NCI-H1694 treated with DMSO at 0.1 percent for 48 hours (cell line): Measurements from ENCODE around the gene PDE9A.
"Not testable (repeated sequence)": the region's sequence is repeated elsewhere in the genome, so short reads cannot be mapped to it uniquely, and the experiment has no call there.

Experiments used
- DNase-seq: peaks from one replicate; lab custom pipeline; 2025; lab: John Stamatoyannopoulos, UW

The PDE9A gene

GRCh38 chr21:42777757-42778344 lies 124.4 kb downstream of the PDE9A start:
- DNase-seq: no peak

DNA sequence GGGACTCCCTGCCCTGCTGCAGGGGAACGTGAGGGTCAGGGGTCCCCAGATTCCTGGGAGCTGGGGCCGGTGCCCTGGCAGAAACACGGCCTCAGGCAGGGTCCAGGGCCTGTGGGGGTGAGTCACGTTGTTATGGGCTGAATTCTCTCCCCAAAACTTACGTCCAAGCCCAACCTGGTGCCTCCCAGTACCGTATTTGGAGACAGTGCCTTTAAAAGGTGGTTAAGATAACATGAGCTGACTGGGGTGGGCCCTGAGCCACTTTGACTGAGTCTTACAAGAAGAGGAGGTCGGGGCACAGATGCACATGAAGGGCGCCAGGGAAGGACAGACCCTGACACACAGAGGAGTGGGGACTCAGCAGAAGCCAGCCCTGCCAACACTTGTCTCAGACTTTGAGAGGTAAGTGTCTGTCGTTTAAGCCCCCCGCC lies 126.0 kb downstream of the PDE9A start:
- no peak for DNase-seq

- DNase-seq: no peak
These were observed 127.2 kb downstream of the PDE9A start for GRCh38 chr21:42780617-42781016.

GRCh38 chr21:42781150-42781970 lies 127.9 kb downstream of the PDE9A start:
- DNase-seq: no peak

DNA sequence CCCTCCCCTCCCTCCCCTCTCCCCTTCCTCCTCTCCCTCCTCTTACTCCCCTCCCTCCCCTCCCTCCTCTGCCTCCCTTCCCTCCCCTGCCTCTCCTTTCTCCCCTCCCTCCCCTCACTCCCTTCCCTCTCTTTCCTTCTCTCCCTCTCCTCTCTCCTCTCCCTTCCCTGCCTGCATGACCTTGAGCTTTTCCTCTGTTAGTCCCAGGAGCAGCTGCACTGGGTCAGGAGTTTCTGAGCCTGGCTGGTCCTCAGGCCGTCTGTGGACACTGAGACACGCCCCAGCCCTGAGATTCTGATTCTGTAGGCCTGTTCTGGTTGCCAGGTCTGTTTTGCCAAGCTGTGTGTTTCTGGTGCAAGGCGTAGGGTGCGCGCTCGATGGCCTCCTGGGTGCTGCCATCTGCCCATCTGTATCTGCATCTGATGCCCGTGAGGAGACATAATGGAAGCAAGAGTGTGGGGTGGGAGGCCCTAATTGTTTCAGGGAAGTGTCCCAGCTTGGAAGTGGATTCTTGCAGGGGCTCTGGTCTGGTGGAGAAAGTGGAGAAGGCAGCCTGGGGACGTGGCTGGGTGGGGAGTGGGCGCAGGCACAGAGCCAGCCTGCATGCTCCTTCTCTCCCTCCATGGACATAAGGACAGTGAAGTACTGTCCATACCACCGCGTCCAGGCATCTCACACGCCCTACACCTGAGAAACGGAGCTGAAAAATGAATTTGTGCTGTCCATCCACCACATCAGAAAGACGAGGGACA lies 128.7 kb downstream of the PDE9A start:
- DNase-seq: peak; percentile 16

DNA sequence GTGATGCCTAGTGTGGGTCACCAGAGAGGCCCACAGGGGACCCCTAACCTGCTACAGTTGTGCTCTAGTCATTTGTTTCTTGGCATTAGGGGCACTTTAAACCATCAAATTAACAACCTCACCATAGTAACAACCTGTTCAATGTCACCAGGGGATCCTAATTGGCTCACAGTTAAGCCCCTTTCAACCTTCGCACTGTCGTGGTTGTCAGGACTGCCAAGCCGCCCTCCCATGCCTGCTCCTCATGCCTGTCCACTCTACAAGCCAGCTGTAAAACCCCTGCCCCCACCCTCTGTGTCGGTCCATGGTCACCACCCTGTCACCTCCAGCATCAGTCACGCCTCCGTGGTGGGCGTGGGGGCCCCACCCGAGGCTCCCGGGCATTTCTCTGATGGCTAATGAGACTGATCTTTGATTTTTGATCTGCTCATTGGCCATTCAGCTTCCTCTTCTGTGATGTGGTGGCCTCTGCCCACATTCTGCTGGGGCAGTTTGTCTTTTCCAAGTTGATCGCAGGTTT lies 129.4 kb downstream of the PDE9A start:
- DNase-seq: no peak

GRCh38 chr21:42784276-42784675 lies 130.9 kb downstream of the PDE9A start:
- no peak for DNase-seq

- no peak for DNase-seq
These were observed 131.6 kb downstream of the PDE9A start for GRCh38 chr21:42784896-42785451.

GRCh38 chr21:42785666-42786427 lies 132.4 kb downstream of the PDE9A start:
- DNase-seq: no peak

- no peak for DNase-seq
These were observed 133.5 kb downstream of the PDE9A start for GRCh38 chr21:42786884-42787283.

GRCh38 chr21:42787613-42788012 lies 134.2 kb downstream of the PDE9A start:
- DNase-seq: no peak

- DNase-seq: no peak
These were observed 137.2 kb downstream of the PDE9A start for GRCh38 chr21:42790520-42791065.

- DNase-seq: no peak
These were observed 140.4 kb downstream of the PDE9A start for GRCh38 chr21:42793774-42794173.

- no peak for DNase-seq
These were observed 141.1 kb downstream of the PDE9A start for GRCh38 chr21:42794551-42794950.

GRCh38 chr21:42796327-42797062 lies 143.1 kb downstream of the PDE9A start:
- DNase-seq: no peak

DNA sequence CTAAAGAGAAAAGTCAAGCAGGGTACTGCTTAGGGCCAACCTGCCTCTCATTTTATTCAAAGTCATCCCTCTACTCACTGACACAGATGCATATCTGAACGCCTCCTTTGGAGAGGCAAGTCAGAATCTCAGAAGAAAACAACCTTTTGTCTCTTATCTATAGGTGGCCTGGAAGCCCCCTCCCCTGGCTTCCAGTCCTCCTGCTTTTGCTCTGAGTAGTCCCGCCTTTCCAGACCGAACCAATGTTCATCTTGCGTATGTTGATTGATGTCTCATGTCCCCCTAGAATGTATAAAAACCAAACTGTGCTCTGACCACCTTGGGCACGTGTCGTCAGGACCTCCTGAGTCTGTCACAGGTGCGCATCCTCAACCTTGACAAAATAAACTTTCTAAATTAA lies 144.1 kb downstream of the PDE9A start:
- no peak for DNase-seq

GRCh38 chr21:42798106-42798505 lies 144.7 kb downstream of the PDE9A start:
- no peak for DNase-seq

GRCh38 chr21:42799516-42799915 lies 146.1 kb downstream of the PDE9A start:
- DNase-seq: no peak

- DNase-seq: no peak
These were observed 146.5 kb downstream of the PDE9A start for GRCh38 chr21:42799948-42800347.

DNA sequence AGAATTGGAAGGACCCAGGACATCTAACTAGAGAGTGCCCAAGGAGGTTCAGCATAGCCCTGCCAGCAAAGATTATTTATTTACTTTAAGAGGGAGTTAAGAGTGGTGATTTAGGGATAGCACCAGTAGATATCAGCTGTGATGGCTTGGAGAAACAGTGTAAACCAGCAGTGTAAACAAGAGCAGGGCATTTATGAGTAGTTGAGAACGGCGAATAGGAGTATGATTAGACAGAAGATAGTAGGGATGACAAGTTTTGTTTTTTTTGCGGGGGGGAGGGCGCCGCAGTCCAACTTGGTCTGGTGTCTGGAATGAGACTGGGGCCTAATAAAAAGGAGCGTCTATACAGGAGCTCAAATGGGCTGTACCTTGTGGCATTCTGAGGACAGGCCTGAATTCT lies 148.2 kb downstream of the PDE9A start:
- DNase-seq: not testable (repeated sequence)
